ENCODE data around the gene VTN.
A peak's percentile ranks its signal among the peaks of the same experiment; 100 is the strongest.

The VTN gene

DNA sequence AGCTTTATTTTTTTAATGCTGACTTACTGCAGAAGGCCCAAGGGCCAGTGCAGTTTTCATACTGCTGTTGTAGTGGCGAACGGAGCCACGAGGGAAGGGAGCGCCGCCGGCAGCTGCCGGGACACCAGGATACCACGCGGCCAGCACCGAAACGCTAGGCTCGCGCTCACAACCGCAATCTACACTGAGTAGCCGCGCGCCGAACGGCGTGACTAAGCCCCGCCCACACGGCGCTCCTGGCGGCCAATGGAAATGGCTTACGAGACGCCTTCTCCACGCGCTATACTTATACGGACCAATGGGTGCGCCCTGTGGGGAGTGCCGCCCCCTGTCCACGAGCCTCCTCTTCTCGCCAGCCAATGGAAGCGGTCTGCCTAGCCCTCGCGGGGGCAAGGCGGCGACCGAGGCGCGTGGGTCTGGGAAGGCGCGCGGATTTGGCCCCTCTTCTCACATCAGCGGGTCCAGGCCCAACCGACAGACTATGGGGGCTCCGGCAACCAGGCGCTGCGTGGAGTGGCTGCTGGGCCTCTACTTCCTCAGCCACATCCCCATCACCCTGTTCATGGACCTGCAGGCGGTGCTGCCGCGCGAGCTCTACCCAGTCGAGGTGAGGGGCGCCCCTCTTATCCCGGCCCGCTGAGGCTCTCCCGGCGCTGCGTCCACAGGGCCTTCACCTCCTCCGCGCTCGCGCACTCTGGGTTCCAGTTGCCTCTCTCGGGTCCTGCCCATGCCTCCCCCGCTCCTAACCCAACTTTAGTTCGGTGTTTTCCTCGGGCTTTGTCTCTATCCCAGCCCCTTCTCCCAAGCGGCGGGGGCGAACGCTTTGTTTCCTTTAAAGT, 51.1 kb downstream of the VTN start, which contains the start of gene TMEM97:
TSS of gene TMEM97 (plus strand) at position 442 of the 839 bp plus-strand sequence. CDS start at position 482, 40 bp downstream.
- DNase-seq: peak; percentile 95

DNA sequence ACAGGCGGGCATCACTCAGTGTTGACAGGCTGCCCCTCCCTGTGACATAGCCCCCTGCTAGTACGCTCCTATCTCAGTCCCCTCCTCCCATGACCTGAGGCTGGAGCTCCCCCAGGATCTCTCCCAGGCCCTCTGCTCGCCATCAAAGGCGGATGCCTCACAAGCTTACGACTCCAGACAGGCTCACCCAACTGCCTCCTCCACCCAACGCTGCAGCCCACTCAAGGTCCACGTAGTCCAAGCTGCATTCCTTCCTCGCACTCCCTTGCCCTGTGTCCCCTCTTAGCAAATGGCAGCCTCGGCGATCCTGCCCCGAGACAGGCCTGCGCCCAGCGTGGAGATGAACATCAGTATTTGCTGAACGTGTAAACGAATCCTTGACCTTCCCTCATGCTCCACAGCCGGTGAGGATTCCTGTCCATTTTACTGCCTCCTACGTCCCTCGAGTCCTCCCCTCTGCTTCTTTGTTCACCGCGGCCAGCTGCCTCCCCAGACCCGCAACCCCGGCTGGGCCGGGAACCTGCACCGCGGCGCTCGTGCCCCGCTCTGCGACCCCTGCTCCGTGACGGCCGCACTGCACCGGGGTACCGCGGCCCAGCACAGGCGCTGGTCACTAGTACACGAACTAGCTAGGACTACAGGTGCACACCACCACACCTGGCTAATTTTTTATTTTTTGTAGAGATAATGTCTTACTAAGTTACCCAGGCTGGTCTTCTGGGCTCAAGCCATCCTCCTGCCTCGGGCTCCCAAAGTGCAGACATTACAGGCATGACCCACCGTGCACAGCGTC, 51.9 kb downstream of the VTN start:
- DNase-seq: no peak
